ENCODE results near the gene MBD3.
"Not testable (repeated sequence)": the region's sequence is repeated elsewhere in the genome, so short reads cannot be mapped to it uniquely, and the experiment has no call there.

The MBD3 gene

GRCh38 chr19:1535699-1536098 lies 57.0 kb downstream of the MBD3 start:
- DNase-seq: not testable (repeated sequence)

GRCh38 chr19:1534972-1535371 lies 57.7 kb downstream of the MBD3 start:
- DNase-seq: no peak

GRCh38 chr19:1533510-1534150 lies 59.0 kb downstream of the MBD3 start:
- DNase-seq: no peak

- no peak for DNase-seq
These were observed 60.7 kb downstream of the MBD3 start for GRCh38 chr19:1532003-1532402.

- DNase-seq: no peak
These were observed 61.1 kb downstream of the MBD3 start for GRCh38 chr19:1531587-1531986.

- not testable (repeated sequence) for DNase-seq
These were observed 61.8 kb downstream of the MBD3 start for GRCh38 chr19:1530856-1531255.

- no peak for DNase-seq
These were observed 63.2 kb downstream of the MBD3 start for GRCh38 chr19:1529430-1529816.

GRCh38 chr19:1528596-1529429 lies 63.9 kb downstream of the MBD3 start:
- DNase-seq: no peak

- no peak for DNase-seq
These were observed 64.9 kb downstream of the MBD3 start for GRCh38 chr19:1527650-1528309.

- no peak for DNase-seq
These were observed 65.6 kb downstream of the MBD3 start for GRCh38 chr19:1526979-1527649.

GRCh38 chr19:1526066-1526778 lies 66.4 kb downstream of the MBD3 start:
- DNase-seq: no peak

- DNase-seq: no peak
These were observed 67.3 kb downstream of the MBD3 start for GRCh38 chr19:1525343-1525742.

GRCh38 chr19:1524972-1525325 lies 67.7 kb downstream of the MBD3 start:
- DNase-seq: no peak

- no peak for DNase-seq
These were observed 68.2 kb downstream of the MBD3 start for GRCh38 chr19:1524287-1524971.
